ENCODE data around the gene FREM2. TPM values are rescaled to one million over a fixed set of nuclear protein-coding genes. Genes with fewer than 3 reads are reported as not detected.

Gene FREM2
- total and polyA plus RNA-seq, 2 of the 13 experiments (the other 11 are each of a cell fraction or from before 2014, with no cell fraction given): not detected

DNA sequence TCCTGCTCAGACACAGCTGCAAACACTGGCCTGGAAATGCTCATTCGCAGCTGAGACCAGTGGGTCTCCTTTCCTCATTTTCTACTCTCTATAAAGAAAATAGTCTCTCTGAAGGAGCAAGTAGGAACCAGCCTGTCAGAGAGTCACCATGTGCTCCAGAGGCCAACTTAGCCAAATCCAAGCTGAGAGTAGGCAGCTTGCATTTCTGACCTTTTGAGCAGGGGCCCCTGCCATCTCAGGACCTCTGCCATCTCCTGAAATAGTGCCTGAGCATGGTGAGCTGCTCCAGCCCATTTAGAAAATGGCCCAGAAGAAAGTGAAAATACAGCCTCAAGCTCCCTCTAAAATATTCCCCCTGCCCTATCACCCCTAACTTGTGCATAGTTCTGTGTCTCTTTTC, 208.2 kb downstream of the FREM2 start:
- Histone ChIP-seq H2AFZ (ENCODE audit: low read length) (no peak overlapping the region), H3K79me2 (ENCODE audit: insufficient read depth, low read length) (no peaks in the 10 kb centered on the region), H3K9ac (ENCODE audit: insufficient read depth, low read depth, low read length) (no peak overlapping the region), H3K4me3 (replicated peaks in 1 of 3; ENCODE audit: insufficient read depth in 1 of 3, low read depth in 2 of 3, low read length in 3 of 3) (no peak overlapping the region), H3K27ac (ENCODE audit: extremely low read length, insufficient read depth, low read length) (no peak overlapping the region), H3K9me3 (ENCODE audit: low read length) (no peaks in the 10 kb centered on the region), H3K27me3 (ENCODE audit: control insufficient read depth in 1 of 2, insufficient read depth in 2 of 2, low read length in 2 of 2) (no peaks in the 10 kb centered on the region; a peak in 2 of 5 replicates), H3K4me1 (ENCODE audit: insufficient read depth, low read length) (no peaks in the 10 kb centered on the region), H3K36me3 (replicated peaks in 1 of 2; ENCODE audit: control insufficient read depth in 1 of 2, insufficient read depth in 2 of 2, low read length in 2 of 2) (no peaks in the 10 kb centered on the region), H3K4me2 (ENCODE audit: low read depth, low read length) (no peak overlapping the region), H4K20me1 (ENCODE audit: insufficient read depth, low read length) (no peaks in the 10 kb centered on the region)
- TF ChIP-seq ZBTB25 (CRISPR knock-in tag; IDR thresholded peaks at IDR 0.05) (no peak), ZNF326 (CRISPR knock-in tag; IDR thresholded peaks at IDR 0.05; ENCODE audit: borderline replicate concordance) (no peak), ZSCAN21 (CRISPR knock-in tag; IDR thresholded peaks at IDR 0.05; ENCODE audit: borderline replicate concordance) (no peak), CREB1 (IDR thresholded peaks at IDR 0.05) (no peak), CREB1 (CRISPR knock-in tag; IDR thresholded peaks at IDR 0.05) (no peak), SSRP1 (CRISPR knock-in tag; IDR thresholded peaks at IDR 0.05) (no peak), ZNF891 (CRISPR knock-in tag; IDR thresholded peaks at IDR 0.05) (no peak), CBX5 (CRISPR knock-in tag; IDR thresholded peaks at IDR 0.05; ENCODE audit: borderline replicate concordance) (no peak), ZNF878 (CRISPR knock-in tag; IDR thresholded peaks at IDR 0.05) (no peak), ZNF180 (CRISPR knock-in tag; IDR thresholded peaks at IDR 0.05; ENCODE audit: borderline replicate concordance, low read depth) (no peak), ZNF205 (CRISPR knock-in tag; IDR thresholded peaks at IDR 0.05) (no peak), REXO4 (CRISPR knock-in tag; IDR thresholded peaks at IDR 0.05; ENCODE audit: borderline replicate concordance) (no peak), SAFB2 (CRISPR knock-in tag; IDR thresholded peaks at IDR 0.05; ENCODE audit: borderline replicate concordance, low read depth) (no peak), SNAPC2 (CRISPR knock-in tag; IDR thresholded peaks at IDR 0.05) (no peak), ZNF292 (CRISPR knock-in tag; IDR thresholded peaks at IDR 0.05; ENCODE audit: borderline replicate concordance, low read depth) (no peak), ZNF543 (CRISPR knock-in tag; IDR thresholded peaks at IDR 0.05) (no peak), KDM5A (IDR thresholded peaks at IDR 0.05; ENCODE audit: borderline replicate concordance, low read length) (no peak), ZNF775 (CRISPR knock-in tag; IDR thresholded peaks at IDR 0.05; ENCODE audit: borderline replicate concordance) (no peak)
- TF ChIP-seq, protein P1, sequence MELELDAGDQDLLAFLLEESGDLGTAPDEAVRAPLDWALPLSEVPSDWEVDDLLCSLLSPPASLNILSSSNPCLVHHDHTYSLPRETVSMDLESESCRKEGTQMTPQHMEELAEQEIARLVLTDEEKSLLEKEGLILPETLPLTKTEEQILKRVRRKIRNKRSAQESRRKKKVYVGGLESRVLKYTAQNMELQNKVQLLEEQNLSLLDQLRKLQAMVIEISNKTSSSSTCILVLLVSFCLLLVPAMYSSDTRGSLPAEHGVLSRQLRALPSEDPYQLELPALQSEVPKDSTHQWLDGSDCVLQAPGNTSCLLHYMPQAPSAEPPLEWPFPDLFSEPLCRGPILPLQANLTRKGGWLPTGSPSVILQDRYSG (CRISPR knock-in tag; IDR thresholded peaks at IDR 0.05): no peak
- TF ChIP-seq, protein P2, sequence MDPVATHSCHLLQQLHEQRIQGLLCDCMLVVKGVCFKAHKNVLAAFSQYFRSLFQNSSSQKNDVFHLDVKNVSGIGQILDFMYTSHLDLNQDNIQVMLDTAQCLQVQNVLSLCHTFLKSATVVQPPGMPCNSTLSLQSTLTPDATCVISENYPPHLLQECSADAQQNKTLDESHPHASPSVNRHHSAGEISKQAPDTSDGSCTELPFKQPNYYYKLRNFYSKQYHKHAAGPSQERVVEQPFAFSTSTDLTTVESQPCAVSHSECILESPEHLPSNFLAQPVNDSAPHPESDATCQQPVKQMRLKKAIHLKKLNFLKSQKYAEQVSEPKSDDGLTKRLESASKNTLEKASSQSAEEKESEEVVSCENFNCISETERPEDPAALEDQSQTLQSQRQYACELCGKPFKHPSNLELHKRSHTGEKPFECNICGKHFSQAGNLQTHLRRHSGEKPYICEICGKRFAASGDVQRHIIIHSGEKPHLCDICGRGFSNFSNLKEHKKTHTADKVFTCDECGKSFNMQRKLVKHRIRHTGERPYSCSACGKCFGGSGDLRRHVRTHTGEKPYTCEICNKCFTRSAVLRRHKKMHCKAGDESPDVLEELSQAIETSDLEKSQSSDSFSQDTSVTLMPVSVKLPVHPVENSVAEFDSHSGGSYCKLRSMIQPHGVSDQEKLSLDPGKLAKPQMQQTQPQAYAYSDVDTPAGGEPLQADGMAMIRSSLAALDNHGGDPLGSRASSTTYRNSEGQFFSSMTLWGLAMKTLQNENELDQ (CRISPR knock-in tag; IDR thresholded peaks at IDR 0.05; ENCODE audit: borderline replicate concordance): no peak
- ATAC-seq (no peak), FAIRE-seq (no peak), DNase-seq (ENCODE audit: low spot score) (no peak)
- BruUV-seq (replicated peaks): no TSS peak
- CTCF ChIA-PET (ENCODE audit: low intra/inter-chr PET ratio, low total read pairs): no interaction called here
- intact Hi-C loops (cut with micrococcal nuclease; ENCODE audit: unreplicated experiment): no loop called here
- in situ Hi-C loops (cut with HindIII; ENCODE audit: extremely low pct_ligation_motif_present, low pct_unique_long_range_greater_than_20kb): no loop called here
- WGBS (ENCODE audit: low lambda C conversion rate): 0% methylated on average over 1 of the region's 1 CpG
- POLR2A ChIA-PET: no interaction called here
